Neural progenitor cell (in vitro differentiated cells): ENCODE data around the gene OXSR1.

Experiments used
- EZH2phosphoT487 ChIP-seq: fragments of 200-600 bp; sonication (generic); IDR thresholded peaks from 2 replicates; pipeline ENCODE4 v1.6.1; 2017; ENCODE audit warnings: antibody characterized with exemption
- TF ChIP-seq, protein P1 (sequence below): fragments of 200-600 bp; sonication (generic); IDR thresholded peaks from 2 replicates; pipeline ENCODE4 v1.5.1; 2017; ENCODE audit warnings: antibody characterized with exemption, mild to moderate bottlenecking

DNA sequence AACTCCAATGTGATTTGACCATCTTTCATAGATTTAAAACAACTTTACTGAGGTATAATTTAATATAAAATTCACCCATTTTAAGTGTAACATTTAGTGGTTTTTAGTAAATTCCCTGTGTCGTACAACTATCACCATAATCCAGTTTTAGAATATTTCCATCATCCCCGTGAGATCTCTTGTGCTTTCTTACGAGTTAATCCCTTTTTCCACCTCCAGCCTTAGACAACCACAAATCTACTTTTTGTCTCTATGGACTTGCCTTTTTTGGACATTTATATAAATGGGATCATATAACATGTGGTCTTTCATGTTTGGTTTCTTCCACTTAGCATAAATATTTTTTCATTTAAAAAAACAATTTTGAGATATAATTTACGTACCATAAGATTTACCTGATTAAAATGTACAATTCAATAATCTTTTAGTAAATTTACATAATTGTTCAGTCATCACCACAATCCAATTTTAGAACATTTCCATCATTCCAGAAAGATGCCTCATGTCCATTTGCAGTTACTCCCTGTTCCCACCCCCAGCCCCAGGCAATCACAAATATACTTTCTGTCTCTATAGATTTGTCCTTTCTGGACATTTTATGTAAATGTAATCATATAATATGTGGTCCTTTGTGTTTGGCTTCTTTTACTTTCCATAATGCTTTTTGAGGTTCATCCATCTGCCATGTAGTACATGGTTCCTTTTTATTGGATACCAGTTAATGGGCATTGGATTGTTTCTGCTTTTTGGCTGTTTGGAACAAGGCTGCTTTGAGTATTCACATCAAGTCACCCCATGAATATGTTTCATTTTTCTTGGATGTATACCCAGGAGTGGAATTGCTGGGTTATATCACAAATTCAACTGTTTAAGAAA, 3.1 kb downstream of the OXSR1 start:
- TF ChIP-seq, protein P1, sequence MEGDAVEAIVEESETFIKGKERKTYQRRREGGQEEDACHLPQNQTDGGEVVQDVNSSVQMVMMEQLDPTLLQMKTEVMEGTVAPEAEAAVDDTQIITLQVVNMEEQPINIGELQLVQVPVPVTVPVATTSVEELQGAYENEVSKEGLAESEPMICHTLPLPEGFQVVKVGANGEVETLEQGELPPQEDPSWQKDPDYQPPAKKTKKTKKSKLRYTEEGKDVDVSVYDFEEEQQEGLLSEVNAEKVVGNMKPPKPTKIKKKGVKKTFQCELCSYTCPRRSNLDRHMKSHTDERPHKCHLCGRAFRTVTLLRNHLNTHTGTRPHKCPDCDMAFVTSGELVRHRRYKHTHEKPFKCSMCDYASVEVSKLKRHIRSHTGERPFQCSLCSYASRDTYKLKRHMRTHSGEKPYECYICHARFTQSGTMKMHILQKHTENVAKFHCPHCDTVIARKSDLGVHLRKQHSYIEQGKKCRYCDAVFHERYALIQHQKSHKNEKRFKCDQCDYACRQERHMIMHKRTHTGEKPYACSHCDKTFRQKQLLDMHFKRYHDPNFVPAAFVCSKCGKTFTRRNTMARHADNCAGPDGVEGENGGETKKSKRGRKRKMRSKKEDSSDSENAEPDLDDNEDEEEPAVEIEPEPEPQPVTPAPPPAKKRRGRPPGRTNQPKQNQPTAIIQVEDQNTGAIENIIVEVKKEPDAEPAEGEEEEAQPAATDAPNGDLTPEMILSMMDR, result no peak
- no peak for TF ChIP-seq EZH2phosphoT487
